Renal pelvis (tissue), 4 donors: ENCODE measurements around the gene C2CD4D. TPM values are rescaled to one million over a fixed set of nuclear protein-coding genes. Genes with fewer than 3 reads are reported as not detected.

Experiments used
- DNase-seq: peaks from one replicate; pipeline ENCODE4 v3.0.0-alpha.2; 2013
- polyA plus RNA-seq, 3 donors: library from polyadenylated mRNA; unstranded; fragments of 120-200 nt; gene quantifications; one replicate each; pipeline ENCODE4 v1.2.1, GENCODE V29; 2013; ENCODE audit not compliant: insufficient read length in 3 of 3

The C2CD4D gene
- polyA plus RNA-seq, 3 donors = 0.16 to 0.35 (median 0.23) TPM

DNA sequence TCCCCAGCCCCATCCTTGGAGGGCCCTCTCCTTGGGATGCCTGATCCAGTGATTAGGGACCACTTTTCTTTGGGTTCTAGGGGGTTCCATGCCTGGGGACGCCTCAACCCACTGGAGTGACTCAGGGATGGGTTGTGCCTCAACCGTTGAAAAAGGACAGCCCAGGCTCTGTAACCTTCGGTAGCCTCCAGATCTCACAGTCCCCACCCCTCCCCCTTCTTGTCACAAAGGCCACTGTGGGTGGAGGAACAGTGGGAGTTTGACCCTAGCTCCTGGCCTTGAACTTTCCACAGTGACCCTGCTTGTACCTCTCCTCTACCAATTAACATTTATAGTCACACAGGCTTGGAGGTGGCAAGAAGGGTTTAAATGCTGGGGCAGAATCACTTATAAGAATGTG, 5.4 kb downstream of the C2CD4D start:
- DNase-seq = no peak

DNA sequence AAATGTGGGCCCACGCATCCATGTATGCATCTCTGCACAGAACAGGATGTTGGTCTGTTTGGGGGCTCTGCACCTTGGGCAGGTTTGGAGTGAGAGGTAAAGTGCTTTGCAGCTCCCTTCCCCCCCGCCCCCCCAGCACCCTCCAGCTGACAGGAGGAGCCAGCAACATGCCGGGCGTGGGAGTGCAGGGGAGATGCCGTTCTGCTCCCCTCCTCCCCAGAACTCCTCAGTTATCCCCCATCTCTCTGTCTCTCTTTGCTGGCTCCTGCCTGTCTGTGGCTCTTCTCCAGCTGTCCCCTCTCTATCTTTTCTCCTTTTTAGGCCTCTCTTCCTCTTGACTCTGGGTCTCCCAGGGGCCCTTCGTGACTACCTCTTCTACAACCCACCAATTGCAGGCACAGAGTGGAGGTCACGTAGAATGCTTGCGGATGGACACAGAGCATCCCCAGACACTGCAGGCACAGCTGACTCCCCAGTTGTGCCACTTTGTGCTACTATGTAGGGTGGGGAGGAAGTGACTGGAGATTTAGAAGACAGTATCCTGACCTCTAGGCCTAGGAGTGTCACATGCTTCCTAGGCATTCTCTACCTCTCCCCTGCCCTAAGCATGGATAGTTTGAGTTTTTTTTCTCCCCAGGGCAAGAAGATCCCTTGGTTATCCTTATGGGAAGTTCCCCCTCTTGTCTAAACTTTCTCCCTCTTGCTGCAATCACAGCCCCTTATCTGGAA, 6.3 kb downstream of the C2CD4D start:
- DNase-seq = no peak

DNA sequence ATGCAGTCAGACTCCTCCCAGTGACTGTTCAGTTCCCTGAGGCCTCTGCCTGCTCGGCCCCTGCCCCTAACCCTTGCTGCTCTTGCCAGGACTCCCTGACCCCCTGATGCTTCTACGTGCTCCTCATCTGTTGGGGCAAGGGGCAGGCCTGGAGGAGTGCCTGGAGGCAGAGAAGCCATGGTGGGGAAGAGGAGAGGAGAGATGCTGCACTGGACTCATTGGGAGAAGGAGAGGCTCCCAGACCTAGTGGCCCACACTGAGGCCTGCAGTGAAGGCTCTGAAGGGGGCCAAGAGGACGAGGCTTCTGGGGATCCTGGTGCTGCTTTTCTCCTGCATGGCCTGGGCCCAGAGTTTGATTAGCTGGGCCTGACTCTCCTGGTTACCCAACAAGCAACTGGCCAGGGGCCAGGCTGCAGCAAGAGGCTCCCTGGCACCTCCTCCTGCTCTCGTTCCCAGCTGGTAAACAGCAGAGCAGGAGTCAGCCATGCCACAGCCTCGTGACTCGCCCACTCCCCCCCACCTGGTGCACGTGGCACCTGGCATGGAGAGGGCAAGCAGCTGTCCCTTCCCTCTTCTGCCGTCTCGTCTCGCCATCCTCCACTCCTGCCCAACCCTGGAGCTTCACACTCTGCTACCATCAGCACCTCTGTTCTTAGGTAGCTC, 7.2 kb downstream of the C2CD4D start:
- DNase-seq = no peak

DNA sequence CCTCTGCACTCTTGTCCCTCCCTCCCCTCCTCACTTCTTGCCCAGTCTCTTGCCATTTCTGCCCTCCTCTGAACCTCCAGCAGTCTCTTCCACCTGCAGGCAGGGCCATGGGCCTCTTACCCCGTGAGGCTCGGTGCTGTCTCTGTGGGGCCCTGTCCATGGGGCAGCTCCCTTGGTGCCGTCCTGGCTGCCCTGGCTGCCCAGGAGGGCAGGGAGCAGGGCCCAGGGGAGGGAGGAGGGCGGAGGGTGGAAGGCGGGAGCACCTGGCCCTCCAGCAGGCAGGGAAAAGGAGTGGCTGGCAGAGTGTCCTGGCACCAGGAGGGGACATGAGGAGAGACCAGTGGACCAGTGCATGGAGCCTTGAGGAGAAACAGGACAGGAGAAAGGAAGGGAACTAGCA, 8.0 kb downstream of the C2CD4D start, which contains the start of gene RORC:
Gene RORC, minus strand, starts transcription at position 198 of the 400 bp plus-strand sequence. Its CDS starts 38 bp downstream, at position 160.
- no peak for DNase-seq

DNA sequence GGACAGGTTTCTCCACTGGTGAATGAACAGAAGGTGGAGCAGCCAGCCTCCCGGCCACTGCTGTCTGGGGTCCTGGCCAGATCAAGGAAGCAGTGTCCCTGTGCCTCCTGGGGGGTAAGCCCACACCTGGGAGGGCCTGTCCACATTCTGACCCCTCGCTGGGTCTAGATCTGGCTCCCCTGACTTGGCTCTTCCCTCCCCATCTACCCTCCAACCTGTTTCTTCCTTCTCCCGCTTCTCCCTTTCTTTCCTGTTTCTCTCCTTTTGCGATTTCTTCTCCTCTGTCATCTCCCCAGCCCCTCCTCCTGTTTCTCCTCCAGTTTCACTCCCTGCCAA, 8.4 kb downstream of the C2CD4D start:
- no peak for DNase-seq

DNA sequence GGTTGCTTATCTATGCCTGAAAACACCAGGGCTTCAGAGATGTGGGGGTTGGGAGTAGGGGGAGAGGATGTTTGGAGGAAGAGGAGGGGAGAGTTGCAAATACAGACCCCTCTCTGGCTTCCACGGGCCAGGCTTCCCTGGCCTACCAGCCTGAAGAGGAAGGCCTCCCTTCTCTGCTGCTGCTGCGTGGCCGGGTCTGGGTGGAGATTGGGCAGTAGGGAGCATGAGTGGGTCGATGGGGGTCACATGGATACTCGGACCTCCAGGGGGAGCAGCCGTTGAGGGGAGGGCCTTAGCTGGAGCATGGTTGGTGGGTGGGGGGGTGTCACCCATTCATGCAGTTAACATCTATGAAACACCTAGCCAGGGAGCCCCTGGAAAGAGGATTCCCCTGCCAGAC, 9.6 kb downstream of the C2CD4D start:
- DNase-seq = no peak

DNA sequence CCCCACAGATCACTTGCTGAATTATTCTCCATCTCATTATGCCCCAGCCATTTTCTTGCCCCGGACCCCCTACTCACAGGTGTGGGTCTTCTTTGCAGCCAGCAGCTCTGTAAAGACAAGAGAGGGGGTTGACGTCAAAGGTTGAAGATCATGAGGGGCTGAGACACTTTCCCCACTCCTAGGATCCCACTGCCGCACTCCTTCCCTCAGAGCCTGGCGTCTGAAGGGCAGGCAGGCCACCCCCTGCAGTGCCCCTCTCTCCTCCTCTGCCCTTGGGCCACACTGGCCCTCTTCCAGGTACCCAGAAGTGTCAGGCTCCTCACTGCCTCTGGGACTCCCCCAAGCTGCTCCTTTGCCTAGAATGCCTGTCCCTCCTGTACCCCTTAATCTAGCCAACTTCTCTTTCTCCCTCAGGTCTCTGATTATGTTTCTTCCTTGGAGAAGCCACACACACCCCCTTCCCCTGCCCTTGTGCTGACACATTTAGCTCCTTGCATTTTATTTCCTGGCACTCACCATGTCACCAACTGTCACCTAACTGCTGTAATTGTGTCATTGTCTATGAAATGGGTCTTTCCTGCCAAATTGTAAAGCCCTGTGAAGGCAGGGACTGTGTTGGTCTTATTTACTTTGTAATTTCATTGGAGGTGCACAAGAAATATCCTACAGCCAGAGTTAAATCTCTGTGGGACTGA, 10.1 kb downstream of the C2CD4D start:
- DNase-seq = no peak

DNA sequence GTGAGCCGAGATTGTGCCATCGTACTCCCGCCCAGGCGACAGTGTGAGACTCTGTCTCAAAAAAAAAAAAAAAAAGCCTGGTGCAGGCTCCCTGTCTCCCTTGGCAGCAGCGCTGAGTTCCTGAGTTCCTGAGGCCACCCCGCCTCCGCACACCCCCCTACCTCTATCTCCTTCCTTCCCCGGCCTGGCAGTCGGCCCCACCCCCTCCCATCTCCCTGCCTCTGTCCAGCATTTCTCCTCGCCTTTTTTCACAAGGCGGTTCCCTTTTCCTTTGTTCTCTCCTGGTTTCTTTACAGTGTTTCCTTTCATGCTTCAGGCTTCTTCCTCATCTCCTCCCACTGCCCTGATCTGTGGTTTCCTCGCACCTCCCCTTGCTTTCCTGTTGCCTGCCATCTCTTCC, 10.7 kb downstream of the C2CD4D start:
- peak; percentile 68 for DNase-seq

DNA sequence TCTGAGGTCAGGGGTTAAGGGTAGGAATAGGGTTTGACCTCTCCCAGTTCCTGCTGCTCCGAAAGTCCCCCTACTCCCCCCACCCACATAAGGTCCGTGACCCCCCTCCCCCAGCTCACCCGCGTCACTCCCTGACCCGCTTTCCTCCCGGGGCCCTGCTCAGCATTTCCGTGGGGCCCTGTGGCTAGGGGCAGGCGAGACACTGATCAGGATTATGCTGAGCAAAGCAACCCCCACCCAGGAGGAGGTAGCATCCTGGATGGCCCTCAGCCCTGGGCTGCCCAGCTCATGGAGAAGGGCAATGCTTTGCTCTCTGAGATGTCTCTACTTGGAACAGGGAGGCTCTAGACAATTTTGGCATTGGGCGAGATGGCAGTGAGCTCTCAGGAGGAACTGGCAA, 11.8 kb downstream of the C2CD4D start:
- DNase-seq = no peak

DNA sequence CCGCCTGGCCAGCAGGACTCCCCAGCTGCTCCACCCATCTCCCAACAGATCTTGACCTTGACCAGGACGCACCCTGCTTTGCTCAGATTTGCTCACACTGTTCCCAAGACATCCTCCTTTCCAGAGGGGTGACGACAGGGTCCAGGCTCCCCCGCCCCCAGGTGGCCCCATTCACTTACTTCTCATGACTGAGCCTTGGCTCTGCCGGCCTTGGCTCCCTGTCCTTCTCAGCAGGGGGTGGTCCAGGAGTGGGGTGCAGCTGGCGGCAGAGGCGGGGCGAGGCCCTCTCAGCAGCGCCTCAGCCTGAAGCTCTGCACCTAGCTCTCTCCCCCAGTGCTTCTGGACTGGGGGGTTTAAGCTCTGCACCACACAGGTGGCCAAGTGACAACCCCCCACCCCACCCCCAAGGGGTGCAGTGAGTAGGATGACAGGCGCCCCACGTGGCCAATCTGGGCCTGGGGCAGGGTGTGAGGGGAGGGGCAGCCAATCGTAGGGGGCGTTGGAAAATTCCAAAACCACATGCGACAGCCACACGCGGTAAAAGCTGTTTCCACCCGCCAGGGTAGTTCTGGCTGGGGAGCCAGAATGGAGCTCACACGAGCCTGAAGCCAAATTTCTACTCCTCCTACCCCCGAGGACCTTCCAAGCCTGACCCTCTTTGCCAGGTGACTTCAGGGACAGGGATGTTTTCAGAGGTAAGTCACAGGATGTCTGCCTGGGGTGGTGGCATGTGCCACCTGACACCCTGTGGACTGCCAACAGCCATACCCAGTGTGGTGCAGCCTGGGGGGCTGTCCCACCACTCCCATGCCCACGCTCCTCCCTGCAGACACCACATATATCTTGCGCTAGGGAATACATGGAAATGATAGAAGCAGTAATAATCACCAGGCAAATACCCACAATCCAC, 13.6 kb downstream of the C2CD4D start:
- no peak for DNase-seq

DNA sequence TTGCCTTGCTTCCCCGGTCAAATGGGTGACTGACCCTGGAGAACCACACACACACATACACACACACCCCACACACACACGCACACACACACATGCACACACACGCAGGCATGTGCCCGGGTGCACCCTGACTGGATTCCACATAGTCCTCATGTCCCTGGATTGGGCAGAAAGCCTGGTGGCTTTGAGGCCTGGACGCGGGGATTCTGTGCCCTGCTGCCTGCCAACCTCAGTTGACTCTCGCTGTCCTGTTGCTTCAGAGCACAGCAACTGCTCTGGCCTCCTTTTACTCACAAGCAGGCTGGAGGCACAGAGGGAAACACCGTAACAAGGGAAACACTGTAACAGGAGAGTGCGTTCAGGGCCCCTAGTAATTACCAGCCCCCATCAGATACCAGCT, 14.4 kb downstream of the C2CD4D start:
- DNase-seq = no peak

DNA sequence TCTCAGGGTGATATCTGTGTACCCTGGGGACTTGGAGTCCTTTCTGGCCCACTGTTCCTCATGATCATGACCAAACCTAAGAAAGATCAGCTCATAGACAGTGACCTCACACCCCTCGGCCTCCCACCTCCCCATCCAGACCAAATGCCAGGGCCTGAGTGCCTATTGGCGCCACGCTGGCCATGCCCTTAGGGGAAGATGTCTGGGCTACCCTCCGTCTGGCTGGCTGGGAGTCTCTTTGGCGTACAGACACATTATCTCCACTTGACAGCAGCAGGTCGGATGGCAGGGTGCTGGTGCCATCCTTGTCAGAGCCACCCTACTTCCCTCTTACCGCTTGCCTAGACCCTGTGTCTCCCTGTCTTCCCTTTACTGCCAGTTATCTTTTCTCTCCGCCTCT, 16.4 kb downstream of the C2CD4D start:
- DNase-seq = no peak

DNA sequence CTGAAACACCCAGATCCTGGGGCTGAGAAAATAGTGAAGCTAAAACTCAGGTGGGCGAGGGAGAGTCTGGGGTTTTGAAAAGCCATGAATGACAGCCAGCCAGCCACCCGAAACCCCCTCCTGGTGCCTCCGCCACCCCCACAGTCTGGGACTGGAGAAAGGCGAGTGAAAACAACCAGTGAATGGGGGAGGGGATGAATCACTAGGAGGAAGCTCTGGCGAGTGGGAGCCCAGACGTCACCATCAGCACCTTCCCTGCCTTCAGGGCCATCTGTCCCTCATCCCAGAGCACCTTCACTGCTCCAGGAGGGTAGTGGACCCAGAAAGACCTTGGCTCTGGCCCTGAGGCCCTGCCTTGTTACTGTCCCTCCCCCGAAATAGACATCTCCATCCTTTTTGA, 17.2 kb downstream of the C2CD4D start:
- no peak for DNase-seq

DNA sequence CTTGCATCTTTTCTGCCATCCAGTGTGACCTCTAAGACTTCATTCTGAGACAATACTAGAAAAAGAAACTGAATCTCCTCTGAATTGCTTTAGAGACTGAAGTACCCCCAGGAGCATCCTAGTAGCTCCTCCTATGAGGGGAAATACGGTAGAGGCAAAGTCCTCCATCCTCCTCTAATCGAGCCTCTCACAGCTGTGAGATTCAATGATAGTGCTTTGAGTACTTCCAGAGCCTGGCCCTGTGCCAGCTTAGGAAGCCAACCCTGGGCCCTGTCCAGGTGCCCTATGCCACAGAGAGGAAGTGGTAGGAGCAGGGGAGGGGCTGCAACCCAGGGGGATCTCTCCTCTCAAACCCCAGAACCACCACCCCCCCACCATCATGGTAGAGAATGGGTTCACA, 18.7 kb downstream of the C2CD4D start:
- no peak for DNase-seq

DNA sequence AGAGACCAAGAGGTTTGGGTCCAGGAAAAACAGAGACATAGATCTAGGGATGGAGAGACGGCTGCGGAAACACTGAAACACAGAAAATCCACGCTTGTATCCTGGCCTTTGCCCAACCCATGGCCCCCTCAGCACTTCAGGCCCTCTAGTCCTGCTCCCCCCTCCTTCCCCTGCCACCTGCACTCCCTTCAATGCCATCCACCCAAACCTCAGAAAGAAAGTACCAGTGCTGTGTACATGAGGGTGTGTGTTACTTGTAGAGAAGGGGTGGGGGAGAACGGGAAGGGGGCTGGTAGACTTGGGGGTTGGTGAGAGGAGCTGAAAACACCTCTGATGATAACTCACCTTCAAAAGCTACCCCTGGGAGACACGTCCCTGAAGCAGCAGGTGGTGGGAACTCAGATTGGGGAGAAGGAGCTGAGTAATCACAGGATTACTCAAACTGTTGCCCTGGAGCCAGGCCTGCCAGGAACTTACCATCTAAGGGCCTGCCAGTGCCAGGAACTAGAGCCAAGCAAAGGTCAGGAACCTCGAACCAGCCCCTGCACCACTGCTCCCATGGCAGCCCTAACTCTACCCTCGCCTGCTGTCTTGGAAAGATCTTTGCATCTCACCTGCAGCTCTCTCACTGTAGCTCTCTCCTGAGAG, 19.5 kb downstream of the C2CD4D start:
- no peak for DNase-seq

DNA sequence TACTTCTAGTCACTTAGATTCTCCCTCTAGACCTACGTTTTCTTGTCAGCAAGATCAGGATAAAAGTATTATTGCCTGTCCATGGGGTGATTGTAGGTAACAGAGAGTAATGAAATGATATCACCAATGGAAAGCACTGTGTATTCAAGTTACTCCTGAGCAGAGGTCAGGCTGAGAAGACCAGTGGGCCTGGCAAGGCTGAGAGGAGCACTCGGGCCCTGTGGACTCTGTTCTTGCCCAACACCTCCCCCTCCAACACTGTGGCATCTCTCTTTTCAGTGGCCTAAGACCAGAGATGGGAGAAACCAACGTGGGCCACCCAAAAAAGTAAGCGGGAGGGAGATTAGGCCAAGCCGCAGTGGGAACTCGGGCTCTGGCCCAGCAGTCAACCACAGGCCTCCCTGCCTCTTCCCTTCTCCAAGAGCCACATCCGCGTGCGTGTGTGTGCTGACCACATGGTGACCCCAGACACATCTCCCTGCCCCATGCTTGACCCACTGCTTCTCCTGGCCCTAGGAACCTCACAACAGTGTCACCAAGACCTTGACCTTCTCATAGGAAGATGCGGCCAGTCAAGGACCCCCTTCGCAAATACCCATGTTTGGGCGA, 20.3 kb downstream of the C2CD4D start:
- DNase-seq = no peak

DNA sequence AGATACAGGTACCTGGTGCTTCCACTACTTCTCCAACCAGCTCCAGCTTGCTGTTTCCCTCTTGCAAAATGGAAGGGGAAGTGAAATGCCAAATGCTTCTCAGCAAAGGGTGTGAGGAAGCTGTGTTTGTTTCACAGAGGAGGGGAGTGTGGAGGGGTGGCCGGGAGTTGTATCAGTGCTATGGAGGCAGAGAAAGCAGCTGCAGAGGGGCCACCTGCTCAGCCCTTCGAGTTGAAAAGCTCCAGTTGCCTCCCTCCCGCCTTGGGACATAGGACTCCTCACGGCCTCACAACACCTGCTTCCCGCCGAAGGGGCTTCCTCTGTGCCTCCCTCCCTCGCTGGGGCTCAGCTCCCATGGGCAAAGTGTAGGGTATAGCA, 22.3 kb downstream of the C2CD4D start:
- no peak for DNase-seq

DNA sequence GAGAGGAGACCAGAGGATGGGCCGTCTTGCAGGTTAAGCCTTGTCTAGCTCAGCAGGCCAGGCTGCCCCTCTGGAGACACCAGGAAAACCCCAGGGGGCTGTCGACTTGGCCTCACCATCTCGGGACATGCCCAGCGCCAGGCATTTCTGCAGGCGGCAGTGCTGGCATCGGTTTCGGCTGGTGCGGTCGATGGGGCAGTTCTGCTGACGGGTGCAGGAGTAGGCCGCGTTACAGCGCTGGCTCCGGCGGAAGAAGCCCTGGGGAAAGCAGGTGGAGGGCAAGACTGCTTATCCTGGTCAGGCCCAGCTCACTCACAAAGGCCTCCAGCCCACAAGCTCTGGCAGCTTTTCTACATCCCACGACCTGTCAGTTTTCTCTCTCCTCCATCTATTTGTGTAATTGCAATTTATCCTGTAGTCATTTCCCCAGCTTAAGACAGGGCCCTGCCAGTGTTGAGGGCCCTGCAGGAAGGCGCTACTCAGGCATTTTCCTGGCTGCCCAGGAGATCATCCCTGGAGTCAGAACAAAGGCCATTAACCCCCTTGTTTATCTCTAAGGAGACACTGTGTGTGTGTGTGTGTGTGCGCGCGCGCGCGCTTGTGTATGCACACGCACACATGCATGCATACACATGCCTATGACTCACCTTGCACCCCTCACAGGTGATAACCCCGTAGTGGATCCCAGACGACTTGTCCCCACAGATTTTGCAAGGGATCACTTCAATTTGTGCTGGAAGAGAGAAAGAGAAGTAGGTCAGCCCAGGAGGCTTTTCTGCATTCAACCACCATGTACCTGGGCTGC, 22.9 kb downstream of the C2CD4D start:
- no peak for DNase-seq

DNA sequence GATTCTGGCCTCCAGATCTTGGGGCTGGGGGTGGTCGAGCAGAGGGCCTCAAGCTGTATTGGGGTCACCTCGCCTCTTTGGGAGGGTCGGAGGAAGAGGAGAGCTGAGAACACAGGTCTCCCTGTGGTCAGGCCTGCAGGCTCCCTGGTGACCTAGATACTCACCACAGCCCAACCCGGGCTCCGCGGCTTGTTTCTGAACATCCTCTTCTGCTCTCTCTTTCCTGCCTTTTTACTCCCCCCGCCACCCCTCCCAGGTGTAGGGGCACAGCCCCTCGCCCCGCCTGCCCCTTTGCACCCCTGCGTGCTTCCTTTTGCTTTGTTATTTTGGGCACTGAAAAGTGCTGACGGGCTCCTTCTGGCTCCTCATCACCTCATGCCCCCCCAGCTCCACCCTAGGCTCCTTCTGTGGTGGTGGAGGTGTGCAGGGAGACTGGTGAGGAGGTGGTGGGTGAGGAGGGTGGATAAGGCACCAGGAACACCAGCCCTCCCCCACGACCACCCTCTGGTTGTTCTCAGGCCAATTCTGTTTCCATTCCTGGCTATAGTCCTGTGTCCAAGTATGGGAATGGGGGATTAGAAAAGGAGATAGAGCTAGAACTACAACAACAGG, 23.8 kb downstream of the C2CD4D start:
- DNase-seq = no peak

DNA sequence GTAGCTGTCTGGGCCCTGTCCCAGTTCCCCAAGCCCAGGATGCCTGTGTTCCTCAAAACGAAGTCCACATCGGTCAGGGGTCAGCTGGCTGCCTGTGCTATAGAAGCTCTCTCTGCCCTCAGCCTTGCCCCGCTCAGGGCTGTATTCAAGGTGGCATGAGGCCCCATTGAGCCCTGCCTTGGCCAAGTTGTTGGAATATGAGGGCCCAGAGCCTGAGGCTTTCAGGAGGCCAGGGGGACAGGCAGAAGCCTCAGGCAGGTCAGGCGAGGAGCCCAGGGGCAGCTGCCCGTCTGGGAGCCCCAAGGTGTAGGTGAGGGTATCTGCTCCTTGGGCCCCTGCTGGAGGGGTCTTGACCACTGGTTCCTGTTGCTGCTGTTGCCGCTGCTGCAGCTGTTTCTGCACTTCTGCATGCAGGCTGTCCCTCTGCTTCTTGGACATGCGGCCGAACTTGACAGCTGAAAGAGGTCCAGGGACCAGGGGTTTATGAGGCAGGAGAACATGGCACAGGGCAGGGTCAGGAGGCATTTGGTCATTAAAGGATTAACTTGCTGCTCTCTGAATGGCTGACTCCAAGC, 24.6 kb downstream of the C2CD4D start:
- no peak for DNase-seq
